Psoas muscle (tissue), 8 donors: ENCODE results near the gene CIC. TPM values are rescaled to one million over a fixed set of nuclear protein-coding genes. Genes with fewer than 3 reads are reported as not detected.
A peak's percentile ranks its signal among the peaks of the same experiment; 100 is the strongest.

Experiments used
- ATAC-seq, 4 donors: fragments of 200-7000 bp; cut with Tn5 transposase; one replicate each; pipeline ENCODE4 v1.9.1; 2020; ENCODE audit warnings: moderate library complexity in 3 of 4, mild to moderate bottlenecking in 2 of 4
- DNase-seq, 2 donors: peaks; one replicate each; pipeline ENCODE4 v3.0.0-alpha.2; 2020
- H3K27ac ChIP-seq: fragments of 200-600 bp; one replicate; pipeline ENCODE4 v1.8.0; 2022
- H3K27me3 ChIP-seq, 3 donors: fragments of 200-600 bp in 1 of 3; one replicate each; pipeline versions ENCODE4 v1.6.1 to v1.8.0; 2013 to 2022; ENCODE audit warnings: low read length in 2 of 3, mild to moderate bottlenecking in 2 of 3, moderate library complexity in 1 of 3; ENCODE audit not compliant: insufficient read depth in 3 of 3
- H3K36me3 ChIP-seq, 2 donors: fragments of 200-600 bp in 1 of 2; one replicate each; pipeline versions ENCODE4 v1.6.1 to v1.8.0; 2013 to 2022; ENCODE audit warnings: low read depth in 1 of 2, mild to moderate bottlenecking in 1 of 2, moderate library complexity in 1 of 2; ENCODE audit not compliant: insufficient read depth in 1 of 2
- H3K4me1 ChIP-seq: fragments of 200-600 bp; one replicate; pipeline ENCODE4 v1.8.0; 2022
- H3K4me3 ChIP-seq: fragments of 200-600 bp; one replicate; pipeline ENCODE4 v1.8.0; 2022; ENCODE audit warnings: mild to moderate bottlenecking
- H3K9me3 ChIP-seq: fragments of 200-600 bp; one replicate; pipeline ENCODE4 v1.8.0; 2022
- CTCF ChIP-seq: fragments of 200-600 bp; IDR thresholded peaks from one replicate; pipeline ENCODE4 v1.8.0; 2022; ENCODE audit warnings: antibody characterized with exemption
- WGBS, 3 donors: extraction: QIAGEN DNeasy Blood & Tissue Kit; methylation state at CpG; one replicate each; pipeline versions ENCODE4 v1.1.6 to v1.1.7; 2013; 5-methylcytosine and 5-hydroxymethylcytosine counted together
- intact Hi-C, 2 donors: fragments of 100-400 bp; cut with DNase I; formaldehyde crosslinking; loops; one replicate each; pipeline versions ENCODE4 v1.11.0 to v1.14.2; 2022
- polyA plus RNA-seq, 3 donors: library from polyadenylated mRNA; stranded (reverse); fragments of 200-250 nt; gene quantifications; one replicate each; pipeline ENCODE4 v1.2.3, GENCODE V29; 2013
- total RNA-seq, 4 donors: library from RNA; stranded (reverse); fragmentation: NEBNext Ultra II Directional in 2 of 4; extraction: Animal tissue kit (Norgen Biotek cat#: 25700) in 2 of 4; gene quantifications; one replicate each; pipeline versions ENCODE4 v1.2.1 to v1.2.4, GENCODE V29; 2021 to 2023
- donor health status: healthy with polysubstance abuse.
- donor health status: DM: no; HTN: no; CAD: no; lungs with moderate emphysema.
- donor health status: Bipolar disorder and iron deficiency.
- donor health status: healthy.
- donor health status: DM: yes; HTN: yes; CAD: no.
- donor health status: DM: no; HTN: no; CAD: no.
- donor health status: DM: no; HTN: no; CAD: no.
- donor health status: DM: yes; HTN: yes; CAD: no.

Gene CIC
- total and polyA plus RNA-seq, 7 donors = 17.1 to 55.0 (median 36.4) TPM

- 10 to 11% (median 11%) methylated on average over 6 of the region's 6 CpGs for WGBS, 3 donors
- peaks cover 0 to 20% of the 10 kb centered on the region in 2 donors for H3K36me3 ChIP-seq
- DNase-seq = no peak
- H3K27me3 ChIP-seq = no peaks in the 10 kb centered on the region
- no peak for ATAC-seq
- no peak for TF ChIP-seq CTCF
- H3K27ac ChIP-seq = peak overlapping the region; percentile 91
- peak overlapping the region; percentile 77 for H3K4me3 ChIP-seq
- H3K4me1 ChIP-seq = peaks cover 76% of the 10 kb centered on the region
- no peaks in the 10 kb centered on the region for H3K9me3 ChIP-seq
- intact Hi-C loops = loop anchor here in 1 of 2 donors (2.0 kb wide), 1 partner anchor 33 kb away; no protein-coding TSS in a partner anchor
Measured at GRCh38 chr19:42279155-42279901, 10.3 kb downstream of the CIC start.

- intact Hi-C loops = loop anchor here in 1 of 2 donors (2.0 kb wide), 1 partner anchor 33 kb away; no protein-coding TSS in a partner anchor
- peak; percentile 58 to 75 (median 64) for ATAC-seq
Measured at GRCh38 chr19:42279902-42280814, 11.1 kb downstream of the CIC start.

GRCh38 chr19:42280815-42281145 is 11.7 kb downstream of the CIC start:
- intact Hi-C loops = no loop called here
- Histone ChIP-seq H3K9me3 (no peaks in the 10 kb centered on the region), H3K4me1 (peaks cover 71% of the 10 kb centered on the region), H3K27ac (peak overlapping the region; percentile 91), H3K36me3 (peaks cover 0 to 7% of the 10 kb centered on the region in 2 donors), H3K4me3 (peak overlapping the region; percentile 77), H3K27me3 (no peaks in the 10 kb centered on the region)
- DNase-seq (peak; percentile 73 to 78), ATAC-seq (peak; percentile 38 to 59 (median 47))
- 0 to 2% (median 1%) methylated on average over 9 to 20 of the region's 20 CpGs for WGBS, 3 donors
- TF ChIP-seq CTCF = no peak

More at GRCh38 chr19:42279902-42280814, 11.1 kb downstream of the CIC start:
- TF ChIP-seq CTCF = peak; percentile 92
- peak; percentile 93 for DNase-seq
- 0% methylated on average over 54 to 88 of the region's 89 CpGs for WGBS, 3 donors
- Histone ChIP-seq H3K4me3 (peak overlapping the region; percentile 77), H3K9me3 (no peaks in the 10 kb centered on the region), H3K27me3 (no peaks in the 10 kb centered on the region), H3K27ac (peak overlapping the region; percentile 91), H3K4me1 (peaks cover 71% of the 10 kb centered on the region), H3K36me3 (peaks cover 0 to 12% of the 10 kb centered on the region in 2 donors)

- Histone ChIP-seq H3K27ac (peak overlapping the region; percentile 91), H3K4me3 (peak overlapping the region; percentile 77), H3K4me1 (peaks cover 71% of the 10 kb centered on the region), H3K36me3 (peaks cover 0 to 7% of the 10 kb centered on the region in 2 donors), H3K9me3 (no peaks in the 10 kb centered on the region), H3K27me3 (no peaks in the 10 kb centered on the region)
- intact Hi-C loops = no loop called here
- ATAC-seq = no peak
- WGBS, 3 donors = 13 to 16% (median 15%) methylated on average over 21 to 25 of the region's 25 CpGs
- no peak for TF ChIP-seq CTCF
- DNase-seq = peak; percentile 64 to 76
Measured at GRCh38 chr19:42281146-42281826, 12.2 kb downstream of the CIC start.
